ENCODE measurements around the gene ALKBH3.
A peak's percentile ranks its signal among the peaks of the same experiment; 100 is the strongest.

Gene ALKBH3

GRCh38 chr11:43880640-43881159, at the start of gene ALKBH3:
Gene ALKBH3, plus strand, starts transcription at chr11:43880831. Its CDS starts 1,822 bp downstream, at chr11:43882653.
- peak; percentile 92 to 93 for DNase-seq

GRCh38 chr11:43830928-43831440, 49.6 kb upstream of the ALKBH3 start:
- peak in 1 of 2 donors; percentile 16 for DNase-seq

GRCh38 chr11:43832536-43832935, 48.1 kb upstream of the ALKBH3 start:
- DNase-seq, result no peak

GRCh38 chr11:43833657-43834073, 47.0 kb upstream of the ALKBH3 start:
- DNase-seq, result no peak

GRCh38 chr11:43834286-43834685, 46.3 kb upstream of the ALKBH3 start:
- no peak for DNase-seq

- DNase-seq, result no peak
These were observed 45.5 kb upstream of the ALKBH3 start for GRCh38 chr11:43835104-43835503.

GRCh38 chr11:43837879-43838278, 42.8 kb upstream of the ALKBH3 start:
- no peak for DNase-seq

- no peak for DNase-seq
These were observed 38.6 kb upstream of the ALKBH3 start for GRCh38 chr11:43842021-43842420.

GRCh38 chr11:43845816-43846215, 34.8 kb upstream of the ALKBH3 start:
- DNase-seq, result no peak

- peak; percentile 51 to 62 for DNase-seq
These were observed 28.5 kb upstream of the ALKBH3 start for GRCh38 chr11:43852057-43852636.

- DNase-seq, result no peak
These were observed 26.9 kb upstream of the ALKBH3 start for GRCh38 chr11:43853781-43854180.

GRCh38 chr11:43856993-43857392, 23.6 kb upstream of the ALKBH3 start:
- DNase-seq, result no peak

GRCh38 chr11:43861141-43861540, 19.5 kb upstream of the ALKBH3 start:
- DNase-seq, result no peak

- no peak for DNase-seq
These were observed 14.1 kb upstream of the ALKBH3 start for GRCh38 chr11:43866520-43866919.

GRCh38 chr11:43866969-43867368, 13.7 kb upstream of the ALKBH3 start:
- no peak for DNase-seq

GRCh38 chr11:43868852-43869567, 11.6 kb upstream of the ALKBH3 start:
- DNase-seq, result peak in 1 of 2 donors; percentile 70

- DNase-seq, result no peak
These were observed 9.6 kb upstream of the ALKBH3 start for GRCh38 chr11:43871051-43871450.

GRCh38 chr11:43872995-43873394, 7.6 kb upstream of the ALKBH3 start:
- DNase-seq, result no peak

GRCh38 chr11:43874078-43874477, 6.6 kb upstream of the ALKBH3 start:
- DNase-seq, result no peak

- no peak for DNase-seq
These were observed 5.9 kb upstream of the ALKBH3 start for GRCh38 chr11:43874738-43875137.

- no peak for DNase-seq
These were observed 617 bp upstream of the ALKBH3 start for GRCh38 chr11:43879789-43880639.

- no peak for DNase-seq
These were observed 12.2 kb downstream of the ALKBH3 start for GRCh38 chr11:43892851-43893250.

- no peak for DNase-seq
These were observed 13.9 kb downstream of the ALKBH3 start for GRCh38 chr11:43894546-43894945.
